ENCODE results near the gene UTF1. TPM values are rescaled to one million over a fixed set of nuclear protein-coding genes. Genes with fewer than 3 reads are reported as not detected.
A peak's percentile ranks its signal among the peaks of the same experiment; 100 is the strongest.

The UTF1 gene
- total and polyA plus RNA-seq, 7 experiments from 2014 or later = 0.56 TPM; not detected in 6

GRCh38 chr10:133268532-133268931, 38.5 kb downstream of the UTF1 start:
- no peak overlapping the region for H3K27ac Mint-ChIP-seq
- H3K4me3 Mint-ChIP-seq = no peak overlapping the region
- peaks cover 0 to 65% (median 0%) of the 10 kb centered on the region in 3 experiments for H3K36me3 ChIP-seq (ENCODE audit: control insufficient read depth in 2 of 3, insufficient read depth in 3 of 3, low read length in 3 of 3)
- H3K27ac ChIP-seq (ENCODE audit: low read depth, low read length) = no peak overlapping the region
- ChIA-PET CTCF (no interaction called here), POLR2A (interaction anchor here (1.5 kb wide), 1 partner anchor 12 kb away, joined by 7 read pairs; no protein-coding TSS in a partner anchor)
- no peaks in the 10 kb centered on the region for H3K27me3 ChIP-seq (ENCODE audit: control insufficient read depth in 2 of 2, insufficient read depth in 2 of 2, low read length in 2 of 2)
- DNase-seq (no peak), ATAC-seq (no peak)
- intact Hi-C loops (cut with micrococcal nuclease) = no loop called here
- H3K4me3 ChIP-seq (ENCODE audit: low read length) = no peak overlapping the region
- H3K9me3 ChIP-seq (ENCODE audit: control insufficient read depth in 2 of 3, low read length in 3 of 3) = no peaks in the 10 kb centered on the region
- peaks cover 12 to 13% of the 10 kb centered on the region in 2 donors for H3K4me1 ChIP-seq (ENCODE audit: control insufficient read depth in 2 of 2, insufficient read depth in 2 of 2, low read length in 2 of 2)
- peaks cover 0 to 11% (median 0%) of the 10 kb centered on the region in 5 donors for H3K36me3 Mint-ChIP-seq
- peaks cover 19 to 25% (median 20%) of the 10 kb centered on the region in 7 donors for H3K4me1 Mint-ChIP-seq
- H3K27me3 Mint-ChIP-seq = no peaks in the 10 kb centered on the region
- no peaks in the 10 kb centered on the region for H3K9me3 Mint-ChIP-seq

GRCh38 chr10:133269367-133269766, 39.4 kb downstream of the UTF1 start:
- Mint-ChIP-seq H3K9me3 (no peaks in the 10 kb centered on the region), H3K36me3 (peaks cover 0 to 9% (median 0%) of the 10 kb centered on the region in 5 donors), H3K4me1 (peaks cover 10 to 17% (median 12%) of the 10 kb centered on the region in 7 donors), H3K4me3 (no peak overlapping the region), H3K27me3 (no peaks in the 10 kb centered on the region), H3K27ac (no peak overlapping the region)
- no peaks in the 10 kb centered on the region for H3K27me3 ChIP-seq (ENCODE audit: control insufficient read depth in 2 of 2, insufficient read depth in 2 of 2, low read length in 2 of 2)
- ATAC-seq = no peak
- H3K4me1 ChIP-seq (ENCODE audit: control insufficient read depth in 2 of 2, insufficient read depth in 2 of 2, low read length in 2 of 2) = peaks cover 3 to 4% of the 10 kb centered on the region in 2 donors
- H3K27ac ChIP-seq (ENCODE audit: low read depth, low read length) = no peak overlapping the region
- peaks cover 0 to 68% (median 0%) of the 10 kb centered on the region in 3 experiments for H3K36me3 ChIP-seq (ENCODE audit: control insufficient read depth in 2 of 3, insufficient read depth in 3 of 3, low read length in 3 of 3)
- ChIA-PET POLR2A (no interaction called here), CTCF (no interaction called here)
- DNase-seq = no peak
- intact Hi-C loops (cut with micrococcal nuclease) = no loop called here
- no peaks in the 10 kb centered on the region for H3K9me3 ChIP-seq (ENCODE audit: control insufficient read depth in 2 of 3, low read length in 3 of 3)
- no peak overlapping the region for H3K4me3 ChIP-seq (ENCODE audit: low read length)

GRCh38 chr10:133270204-133270603, 40.2 kb downstream of the UTF1 start:
- no peaks in the 10 kb centered on the region for H3K27me3 ChIP-seq (ENCODE audit: control insufficient read depth in 2 of 2, insufficient read depth in 2 of 2, low read length in 2 of 2)
- Mint-ChIP-seq H3K4me3 (no peak overlapping the region), H3K9me3 (no peaks in the 10 kb centered on the region), H3K27ac (no peak overlapping the region), H3K36me3 (peaks cover 0 to 4% (median 0%) of the 10 kb centered on the region in 5 donors), H3K27me3 (no peaks in the 10 kb centered on the region), H3K4me1 (peaks cover 4 to 17% (median 11%) of the 10 kb centered on the region in 7 donors)
- ATAC-seq (no peak), DNase-seq (no peak)
- no peak overlapping the region for H3K27ac ChIP-seq (ENCODE audit: low read depth, low read length)
- H3K36me3 ChIP-seq (ENCODE audit: control insufficient read depth in 2 of 3, insufficient read depth in 3 of 3, low read length in 3 of 3) = peaks cover 0 to 68% (median 0%) of the 10 kb centered on the region in 3 experiments
- H3K4me1 ChIP-seq (ENCODE audit: control insufficient read depth in 2 of 2, insufficient read depth in 2 of 2, low read length in 2 of 2) = peaks cover 4% of the 10 kb centered on the region in 2 donors
- no peak overlapping the region for H3K4me3 ChIP-seq (ENCODE audit: low read length)
- ChIA-PET POLR2A (no interaction called here), CTCF (no interaction called here)
- intact Hi-C loops (cut with micrococcal nuclease) = no loop called here
- H3K9me3 ChIP-seq (ENCODE audit: control insufficient read depth in 2 of 3, low read length in 3 of 3) = no peaks in the 10 kb centered on the region

- POLR2A ChIA-PET = no interaction called here
- ATAC-seq (no peak), DNase-seq (no peak)
- no peaks in the 10 kb centered on the region for H3K27me3 Mint-ChIP-seq
- H3K27me3 ChIP-seq (ENCODE audit: control insufficient read depth in 2 of 2, insufficient read depth in 2 of 2, low read length in 2 of 2) = no peaks in the 10 kb centered on the region
- CTCF ChIA-PET = interaction anchor here (1.4 kb wide), 1 partner anchor 7 kb away, joined by 4 read pairs; no protein-coding TSS in a partner anchor
- H3K36me3 ChIP-seq (ENCODE audit: control insufficient read depth in 2 of 3, insufficient read depth in 3 of 3, low read length in 3 of 3) = peaks cover 0 to 68% (median 0%) of the 10 kb centered on the region in 3 experiments
- H3K4me3 ChIP-seq (ENCODE audit: low read length) = no peak overlapping the region
- peaks cover 0 to 3% (median 0%) of the 10 kb centered on the region in 5 donors for H3K36me3 Mint-ChIP-seq
- peaks cover 4% of the 10 kb centered on the region in 2 donors for H3K4me1 ChIP-seq (ENCODE audit: control insufficient read depth in 2 of 2, insufficient read depth in 2 of 2, low read length in 2 of 2)
- H3K4me3 Mint-ChIP-seq = no peak overlapping the region
- no peaks in the 10 kb centered on the region for H3K9me3 ChIP-seq (ENCODE audit: control insufficient read depth in 2 of 3, low read length in 3 of 3)
- no peak overlapping the region for H3K27ac Mint-ChIP-seq
- H3K9me3 Mint-ChIP-seq = no peaks in the 10 kb centered on the region
- intact Hi-C loops (cut with micrococcal nuclease) = no loop called here
- H3K27ac ChIP-seq (ENCODE audit: low read depth, low read length) = no peak overlapping the region
- peaks cover 0 to 11% (median 8%) of the 10 kb centered on the region in 7 donors for H3K4me1 Mint-ChIP-seq
These were observed 40.8 kb downstream of the UTF1 start for GRCh38 chr10:133270773-133271297.

GRCh38 chr10:133271521-133272300, 41.7 kb downstream of the UTF1 start:
- ATAC-seq = no peak

GRCh38 chr10:133272301-133272963, 42.4 kb downstream of the UTF1 start:
- intact Hi-C loops (cut with micrococcal nuclease) = no loop called here
- Histone ChIP-seq H3K27me3 (ENCODE audit: control insufficient read depth in 2 of 2, insufficient read depth in 2 of 2, low read length in 2 of 2) (no peaks in the 10 kb centered on the region), H3K36me3 (ENCODE audit: control insufficient read depth in 2 of 3, insufficient read depth in 3 of 3, low read length in 3 of 3) (peaks cover 0 to 62% (median 0%) of the 10 kb centered on the region in 3 experiments), H3K27ac (ENCODE audit: low read depth, low read length) (no peak overlapping the region), H3K4me1 (ENCODE audit: control insufficient read depth in 2 of 2, insufficient read depth in 2 of 2, low read length in 2 of 2) (peaks cover 9 to 10% of the 10 kb centered on the region in 2 donors), H3K4me3 (ENCODE audit: low read length) (no peak overlapping the region), H3K9me3 (ENCODE audit: control insufficient read depth in 2 of 3, low read length in 3 of 3) (no peaks in the 10 kb centered on the region)
- POLR2A ChIA-PET = interaction anchor here (4.5 kb wide), 1 partner anchor 10 kb away, joined by 37 read pairs; no protein-coding TSS in a partner anchor
- DNase-seq (no peak), ATAC-seq (no peak)
- Mint-ChIP-seq H3K4me3 (peak overlapping the region in 1 of 10 donors; percentile 35), H3K27ac (peak overlapping the region in 1 of 9 donors; percentile 86), H3K36me3 (peaks cover 0 to 3% (median 0%) of the 10 kb centered on the region in 5 donors), H3K27me3 (no peaks in the 10 kb centered on the region), H3K4me1 (peaks cover 0 to 15% (median 6%) of the 10 kb centered on the region in 7 donors), H3K9me3 (no peaks in the 10 kb centered on the region)
- CTCF ChIA-PET = interaction anchor here (1.4 to 1.5 kb wide), 2 partner anchors 9 to 10 kb away, joined by 4 read pairs; no protein-coding TSS in a partner anchor

More at GRCh38 chr10:133271521-133272300, 41.7 kb downstream of the UTF1 start:
- intact Hi-C loops (cut with micrococcal nuclease) = no loop called here
- Mint-ChIP-seq H3K36me3 (peaks cover 0 to 3% (median 0%) of the 10 kb centered on the region in 5 donors), H3K9me3 (no peaks in the 10 kb centered on the region), H3K27me3 (no peaks in the 10 kb centered on the region), H3K27ac (peak overlapping the region in 1 of 9 donors; percentile 43), H3K4me3 (peak overlapping the region in 1 of 10 donors; percentile 29), H3K4me1 (peaks cover 0 to 15% (median 6%) of the 10 kb centered on the region in 7 donors)
- Histone ChIP-seq H3K27ac (ENCODE audit: low read depth, low read length) (peak overlapping the region; percentile 23), H3K4me3 (ENCODE audit: low read length) (no peak overlapping the region), H3K27me3 (ENCODE audit: control insufficient read depth in 2 of 2, insufficient read depth in 2 of 2, low read length in 2 of 2) (no peaks in the 10 kb centered on the region), H3K4me1 (ENCODE audit: control insufficient read depth in 2 of 2, insufficient read depth in 2 of 2, low read length in 2 of 2) (peaks cover 4% of the 10 kb centered on the region in 2 donors), H3K36me3 (ENCODE audit: control insufficient read depth in 2 of 3, insufficient read depth in 3 of 3, low read length in 3 of 3) (peaks cover 0 to 65% (median 0%) of the 10 kb centered on the region in 3 experiments), H3K9me3 (ENCODE audit: control insufficient read depth in 2 of 3, low read length in 3 of 3) (no peaks in the 10 kb centered on the region)
- no peak for DNase-seq
- ChIA-PET CTCF (interaction anchor here (1.4 kb wide), 1 partner anchor 8 kb away, joined by 4 read pairs; no protein-coding TSS in a partner anchor), POLR2A (no interaction called here)
